PFSK-1 (cell line): Measurements from ENCODE around the gene MGAT4C.

Source experiments
- POLR2AphosphoS5 ChIP-seq: IDR thresholded peaks from 2 replicates; pipeline ENCODE4 v1.6.1; 2012; ENCODE audit warnings: low read depth, mild to moderate bottlenecking, control low read depth, low read length, moderate library complexity
- TAF1 ChIP-seq: IDR thresholded peaks from 2 replicates; pipeline ENCODE4 v1.6.1; 2012; ENCODE audit warnings: low read length, control low read depth, borderline replicate concordance; ENCODE audit not compliant: insufficient read depth

GRCh38 chr12:86091681-86092080 is 164.5 kb downstream of the MGAT4C start:
- no peak for TF ChIP-seq POLR2AphosphoS5
- no peak for TF ChIP-seq TAF1
